GM18499 (cell line): ENCODE measurements around the gene KRT31.
"Not testable (repeated sequence)": the region's sequence is repeated elsewhere in the genome, so short reads cannot be mapped to it uniquely, and the experiment has no call there.

Source experiments
- ATAC-seq: cut with Tn5 transposase; IDR thresholded peaks from one replicate; pipeline ENCODE4 v1.9.1; 2021; ENCODE audit warnings: moderate number of reproducible peaks; ENCODE audit not compliant: insufficient read depth, unreplicated experiment

Gene KRT31

GRCh38 chr17:41418116-41418860 lies 20.9 kb upstream of the KRT31 start:
- no peak for ATAC-seq

- ATAC-seq, result no peak
These were observed 20.2 kb upstream of the KRT31 start for GRCh38 chr17:41417576-41418015.

GRCh38 chr17:41417127-41417526 lies 19.7 kb upstream of the KRT31 start:
- no peak for ATAC-seq

GRCh38 chr17:41416479-41416878 lies 19.1 kb upstream of the KRT31 start:
- ATAC-seq, result no peak

GRCh38 chr17:41415833-41416335 lies 18.5 kb upstream of the KRT31 start:
- no peak for ATAC-seq

- no peak for ATAC-seq
These were observed 18.0 kb upstream of the KRT31 start for GRCh38 chr17:41415411-41415810.

GRCh38 chr17:41413982-41414381 lies 16.6 kb upstream of the KRT31 start:
- ATAC-seq, result no peak

GRCh38 chr17:41413353-41413957 lies 16.0 kb upstream of the KRT31 start:
- ATAC-seq, result no peak

GRCh38 chr17:41411072-41411840 lies 13.8 kb upstream of the KRT31 start:
- no peak for ATAC-seq

- no peak for ATAC-seq
These were observed 9.8 kb upstream of the KRT31 start for GRCh38 chr17:41407226-41407625.

GRCh38 chr17:41406205-41406604 lies 8.8 kb upstream of the KRT31 start:
- no peak for ATAC-seq

- no peak for ATAC-seq
These were observed 6.7 kb upstream of the KRT31 start for GRCh38 chr17:41404024-41404671.

- ATAC-seq, result no peak
These were observed 6.1 kb upstream of the KRT31 start for GRCh38 chr17:41403404-41404023.

- no peak for ATAC-seq
These were observed 4.8 kb upstream of the KRT31 start for GRCh38 chr17:41402161-41402560.

GRCh38 chr17:41396340-41396739 lies 1.1 kb downstream of the KRT31 start:
- no peak for ATAC-seq

GRCh38 chr17:41395611-41396010 lies 1.8 kb downstream of the KRT31 start:
- ATAC-seq, result no peak

GRCh38 chr17:41395044-41395443 lies 2.4 kb downstream of the KRT31 start:
- ATAC-seq, result not testable (repeated sequence)

GRCh38 chr17:41394254-41394996 lies 3.0 kb downstream of the KRT31 start:
- no peak for ATAC-seq

- no peak for ATAC-seq
These were observed 3.6 kb downstream of the KRT31 start for GRCh38 chr17:41393826-41394225.
